HG02870 (cell line): ENCODE data around the gene SELENOF.

Experiments used
- ATAC-seq: cut with Tn5 transposase; IDR thresholded peaks from one replicate; pipeline ENCODE4 v1.9.1; 2021; ENCODE audit warnings: mild to moderate bottlenecking, moderate library complexity; ENCODE audit not compliant: unreplicated experiment

The SELENOF gene

GRCh38 chr1:86860424-86860823 lies 53.5 kb downstream of the SELENOF start:
- ATAC-seq, result no peak

GRCh38 chr1:86860020-86860419 lies 53.9 kb downstream of the SELENOF start:
- no peak for ATAC-seq

GRCh38 chr1:86858524-86859261 lies 55.2 kb downstream of the SELENOF start:
- no peak for ATAC-seq

DNA sequence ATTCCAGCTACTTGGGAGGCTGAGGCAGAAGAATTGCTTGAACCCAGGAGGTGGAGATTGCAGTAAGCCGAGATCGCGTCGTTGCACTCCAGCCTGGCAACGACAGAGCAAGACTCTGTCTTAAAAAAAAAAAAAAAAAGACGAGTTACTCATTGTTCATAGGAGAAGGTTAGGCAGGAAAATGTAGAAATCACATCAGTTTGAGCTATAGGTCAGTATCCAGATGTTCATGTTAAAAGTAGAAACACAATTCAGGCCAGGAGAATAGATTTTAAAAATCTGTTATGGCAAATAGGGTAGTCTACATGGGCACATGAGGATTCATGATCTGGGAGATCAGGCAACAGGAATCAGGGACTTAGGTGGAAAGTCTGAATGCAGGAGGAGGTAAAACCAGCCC lies 57.7 kb downstream of the SELENOF start:
- no peak for ATAC-seq

DNA sequence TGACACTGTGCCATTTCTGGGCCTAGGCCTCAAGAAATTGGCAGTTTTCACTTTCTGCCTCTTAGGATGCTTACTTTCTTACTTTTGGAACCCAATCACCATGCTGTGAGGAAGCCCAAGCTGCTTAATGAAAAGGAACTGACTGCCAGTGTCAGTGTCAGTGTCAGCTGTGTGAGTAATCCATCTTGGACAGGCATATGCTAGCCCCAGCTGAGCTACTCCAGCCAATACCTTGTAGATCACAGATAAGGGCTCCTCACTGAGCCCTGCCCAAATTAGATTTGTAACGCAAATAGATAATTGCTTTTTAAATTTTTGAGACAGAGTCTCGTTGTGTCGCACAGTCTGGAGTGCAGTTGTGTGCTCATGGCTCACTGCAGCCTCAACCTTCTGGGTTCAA lies 59.6 kb downstream of the SELENOF start:
- no peak for ATAC-seq

GRCh38 chr1:86852782-86853408 lies 61.0 kb downstream of the SELENOF start:
- no peak for ATAC-seq

- ATAC-seq, result no peak
Observed at GRCh38 chr1:86852289-86852688, 61.6 kb downstream of the SELENOF start.

GRCh38 chr1:86849756-86850155 lies 64.2 kb downstream of the SELENOF start:
- ATAC-seq, result no peak

- ATAC-seq, result no peak
Observed at GRCh38 chr1:86848654-86849053, 65.3 kb downstream of the SELENOF start.

GRCh38 chr1:86846164-86846647 lies 67.7 kb downstream of the SELENOF start:
- ATAC-seq, result no peak

- no peak for ATAC-seq
Observed at GRCh38 chr1:86845514-86845913, 68.4 kb downstream of the SELENOF start.

GRCh38 chr1:86841116-86841515 lies 72.8 kb downstream of the SELENOF start:
- no peak for ATAC-seq

DNA sequence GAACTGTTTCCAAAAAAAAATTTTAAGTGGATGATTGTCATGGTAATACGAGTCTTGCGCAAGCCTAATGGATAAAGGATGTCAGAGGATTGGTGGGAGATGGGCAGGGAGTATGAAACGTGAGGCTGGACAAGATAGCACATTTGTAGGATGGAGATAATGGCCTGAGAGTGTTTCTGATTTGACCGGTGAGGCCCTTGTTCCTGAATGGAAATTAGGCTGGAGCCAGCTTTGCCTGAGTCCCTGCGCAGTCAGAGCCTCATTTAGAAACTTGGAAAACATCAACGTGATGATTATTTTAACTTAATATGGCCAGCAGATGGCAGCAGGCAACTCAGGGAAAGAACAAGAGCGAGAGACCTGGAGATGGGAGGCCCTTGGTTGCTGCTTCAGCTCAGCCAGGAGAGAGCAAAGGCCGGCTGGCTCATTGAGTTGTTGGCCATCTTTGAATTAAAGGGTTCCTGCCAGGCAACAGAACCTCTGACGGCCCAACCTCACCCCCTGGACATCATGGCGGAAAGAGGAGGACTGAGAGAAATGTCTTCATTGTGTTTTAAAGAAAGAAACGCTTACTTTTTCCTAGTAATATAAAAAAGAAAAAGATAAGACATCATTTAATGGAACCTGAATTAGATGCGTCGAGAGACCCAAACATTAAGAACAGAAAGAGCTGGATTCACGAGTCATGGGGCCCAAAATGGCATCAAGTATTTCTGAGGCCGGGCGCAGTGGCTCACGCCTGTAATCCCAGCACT lies 80.3 kb downstream of the SELENOF start:
- peak; percentile 75 for ATAC-seq

DNA sequence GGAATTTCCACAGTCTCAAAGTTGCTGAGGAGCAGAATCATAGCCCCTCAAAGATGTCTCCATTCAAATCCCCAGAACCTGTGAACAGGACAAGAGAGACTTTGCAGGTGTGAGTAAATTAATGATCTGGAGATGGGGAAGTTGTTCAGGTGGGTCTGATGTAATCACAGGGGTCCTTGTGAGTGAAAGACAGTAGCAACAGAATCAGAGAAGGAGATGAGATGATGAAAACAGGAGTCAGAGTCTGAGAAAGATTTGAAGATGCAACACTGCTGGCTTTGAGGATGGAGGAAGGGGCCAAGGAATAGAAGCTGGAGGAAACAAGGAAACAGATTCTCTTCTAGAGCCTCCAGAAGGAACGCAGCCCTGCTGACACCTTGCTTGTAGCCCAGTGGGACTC lies 81.5 kb downstream of the SELENOF start:
- ATAC-seq, result no peak

- no peak for ATAC-seq
Observed at GRCh38 chr1:86829321-86829720, 84.6 kb downstream of the SELENOF start.

DNA sequence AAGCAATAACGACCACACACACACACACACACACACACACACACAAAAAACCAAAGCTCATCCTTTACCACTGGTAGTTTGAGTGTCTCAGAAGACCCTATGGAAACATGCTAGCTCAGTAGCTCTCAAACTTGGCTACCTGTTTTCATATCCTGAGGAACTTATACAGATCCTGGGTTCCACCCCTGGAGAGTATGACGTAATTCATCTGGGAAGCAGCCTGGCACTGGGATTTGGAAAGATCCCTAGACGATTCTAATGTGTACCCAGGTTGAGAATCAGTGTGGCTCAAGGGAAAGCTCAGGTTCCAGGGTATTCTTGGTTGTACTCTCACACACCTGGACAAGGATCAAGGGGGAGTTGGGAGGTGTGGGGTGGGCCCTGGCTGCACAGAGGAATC lies 85.9 kb downstream of the SELENOF start:
- no peak for ATAC-seq

DNA sequence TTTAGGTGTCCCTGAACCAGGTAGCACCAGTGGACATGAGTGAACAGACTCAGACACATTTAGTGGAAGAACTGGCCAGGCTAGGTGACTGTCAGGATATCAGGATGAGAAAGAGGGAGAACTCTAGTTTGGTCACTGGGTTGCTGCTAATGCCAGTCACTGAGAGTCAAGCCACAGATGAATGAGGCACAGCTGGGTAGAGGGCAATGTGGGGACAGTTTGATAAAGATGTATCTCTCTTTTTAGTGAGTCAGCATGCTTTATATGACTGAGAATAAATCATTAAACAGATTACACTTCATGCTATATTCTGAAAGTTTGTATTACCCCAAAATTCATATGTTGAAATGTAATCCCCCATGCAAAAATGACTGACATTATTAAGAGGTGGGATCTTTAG lies 87.1 kb downstream of the SELENOF start:
- ATAC-seq, result no peak

GRCh38 chr1:86825319-86825718 lies 88.6 kb downstream of the SELENOF start:
- no peak for ATAC-seq

DNA sequence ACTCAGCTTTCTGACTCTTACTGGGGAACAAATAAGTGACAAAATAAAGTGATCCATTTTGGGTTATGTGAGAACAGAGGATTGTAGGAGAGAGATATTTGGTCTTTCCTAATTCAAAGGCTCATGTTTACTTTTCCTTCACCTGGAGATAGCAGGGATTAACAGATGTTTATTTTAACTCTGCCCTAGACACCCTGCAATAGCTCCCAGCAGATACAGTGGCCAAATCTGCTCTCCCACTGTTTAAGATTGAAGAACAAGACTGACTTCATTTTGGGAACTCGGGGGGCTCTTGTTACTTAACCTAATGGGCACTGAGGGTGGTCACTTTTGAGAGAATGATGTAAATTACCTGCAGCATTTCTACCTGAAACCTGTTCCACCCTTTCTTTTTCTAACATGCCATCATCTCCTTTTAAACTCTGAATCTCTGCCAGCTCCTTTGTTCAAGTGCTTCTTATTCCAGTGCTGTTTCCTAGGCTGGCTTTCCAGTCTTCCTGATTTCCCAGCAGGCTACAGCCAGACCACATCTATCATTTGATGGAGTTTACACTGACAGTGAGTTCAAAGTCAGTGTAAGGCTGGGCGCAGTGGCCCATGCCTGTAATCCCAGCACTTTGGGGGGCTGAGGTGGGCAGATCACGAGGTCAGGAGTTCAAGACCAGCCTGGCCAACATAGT lies 90.0 kb downstream of the SELENOF start:
- no peak for ATAC-seq

DNA sequence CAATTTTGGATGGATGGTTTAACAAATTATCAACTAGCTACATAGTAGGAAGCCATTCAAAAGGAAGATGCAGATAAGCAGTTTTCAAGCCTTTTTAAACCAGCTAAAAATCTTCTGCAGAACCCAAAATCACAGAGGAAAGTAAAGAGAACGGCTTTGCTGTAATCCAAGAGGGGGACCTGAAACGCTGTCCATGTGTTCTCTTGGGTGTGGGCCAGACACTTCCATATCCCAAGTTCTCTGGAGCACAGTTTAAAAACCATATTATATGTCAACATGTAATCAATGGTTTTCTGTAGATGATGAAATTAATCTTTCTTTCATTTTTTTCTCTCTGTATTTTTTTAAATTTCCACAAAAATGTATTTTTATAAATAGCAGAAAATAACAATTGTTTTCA lies 90.5 kb downstream of the SELENOF start:
- ATAC-seq, result no peak

DNA sequence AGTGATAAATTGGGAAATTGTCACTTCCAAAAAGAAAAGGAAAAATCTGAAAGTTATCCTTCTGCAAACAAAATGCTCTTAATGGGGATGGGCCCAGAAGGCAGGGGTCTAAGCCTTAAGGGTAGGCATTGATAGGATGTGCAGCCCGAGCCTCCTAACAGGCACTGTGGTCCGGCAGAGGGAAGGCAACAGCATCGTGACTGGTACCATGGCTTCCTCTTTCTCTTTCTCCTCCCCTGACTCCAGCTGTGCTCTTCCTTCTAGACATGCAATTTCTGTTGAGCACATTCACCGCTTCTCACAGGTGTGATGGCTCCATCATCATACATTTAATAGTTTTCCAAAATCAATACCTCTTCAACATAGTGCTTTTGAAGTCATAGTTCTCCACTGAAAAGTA lies 91.5 kb downstream of the SELENOF start:
- no peak for ATAC-seq
